HCT116 (cell line): ENCODE measurements around the gene WWOX. TPM values are rescaled to one million over a fixed set of nuclear protein-coding genes. Genes with fewer than 3 reads are reported as not detected.

ENCODE experiments used
- ATAC-seq: fragments of 200-7000 bp; cut with Tn5 transposase; 2 replicates; pipeline ENCODE4 v1.9.1; 2020; ENCODE audit warnings: mild to moderate bottlenecking, moderate library complexity
- BruUV-seq: library from RNA; stranded (reverse); fragments of 400-500 nt; replicated peaks from 2 replicates; lab custom pipeline; 2021; lab: Mats Ljungman, UMichigan
- CTCF ChIA-PET: fragments of 300-600 bp; sonication (Branson Sonifier 250); formaldehyde crosslinking; loops from one replicate; lab custom pipeline; 2021; ENCODE audit warnings: antibody characterized with exemption; lab: Charles Lee
- POLR2A ChIA-PET: fragments of 300-600, 350-600 bp; sonication (Branson Sonifier 250); formaldehyde crosslinking; loops from one replicate; lab custom pipeline; 2021; ENCODE audit warnings: antibody characterized with exemption; lab: Charles Lee
- RAD21 ChIA-PET, 2 experiments: fragments of 300-600 bp; sonication (Branson Sonifier 250); formaldehyde crosslinking; loops; one replicate each; lab custom pipeline; 2023; ENCODE audit warnings: low total read pairs in 2 of 2; ENCODE audit not compliant: uncharacterized antibody in 2 of 2, unreplicated experiment in 2 of 2, low non-redundant PET in 1 of 2; lab: Charles Lee
- DNase-seq: peaks from one replicate; pipeline ENCODE4 v3.0.0-alpha.2; 2010; ENCODE audit warnings: low read depth, low spot score
- H2AFZ ChIP-seq: fragments of 200-600 bp; shearing (Covaris generic), sonication (generic); 2 replicates; pipeline ENCODE4 v1.6.1; 2017; ENCODE audit warnings: low read depth, mixed run types, mixed read lengths, antibody characterized with exemption, low read length; ENCODE audit not compliant: poor library complexity, severe bottlenecking
- H3K27ac ChIP-seq: 2 replicates; pipeline ENCODE4 v1.5.1; 2012; ENCODE audit warnings: low read depth, low read length
- H3K27me3 ChIP-seq: fragments of 200-600 bp; sonication (generic); 2 replicates; pipeline ENCODE4 v1.6.1; 2016; ENCODE audit warnings: mixed run types, low read length, mixed read lengths; ENCODE audit not compliant: insufficient read depth
- H3K36me3 ChIP-seq, 2 experiments: fragments of 200-500 bp in 1 of 2; fragments of 200-600 bp in 1 of 2; sonication (Bioruptor generic) in 1 of 2; sonication (generic) in 1 of 2; 2 replicates each; pipeline versions ENCODE4 v1.5.1 to v1.6.1; 2014 to 2016; ENCODE audit warnings: low read length in 2 of 2, inconsistent platforms in 1 of 2, mixed read lengths in 1 of 2, mixed run types in 1 of 2; ENCODE audit not compliant: insufficient read depth in 2 of 2, control insufficient read depth in 1 of 2
- H3K4me1 ChIP-seq, 2 experiments: fragments of 200-600 bp in 1 of 2; sonication (generic) in 1 of 2; 2 replicates each; pipeline versions ENCODE4 v1.5.1 to v1.6.1; 2012 to 2017; ENCODE audit warnings: low read length in 2 of 2, inconsistent platforms in 1 of 2, mild to moderate bottlenecking in 1 of 2, mixed read lengths in 1 of 2, mixed run types in 1 of 2, moderate library complexity in 1 of 2; ENCODE audit not compliant: insufficient read depth in 2 of 2, control insufficient read depth in 1 of 2
- H3K4me2 ChIP-seq: fragments of 200-600 bp; sonication (generic); 2 replicates; pipeline ENCODE4 v1.6.1; 2017; ENCODE audit warnings: mixed run types, low read length, mixed read lengths
- H3K4me3 ChIP-seq, 2 experiments: fragments of 200-600 bp in 1 of 2; sonication (generic) in 1 of 2; replicated peaks in 1 of 2; 2 replicates each; pipeline ENCODE4 v1.5.1; 2011 to 2016; ENCODE audit warnings: low read length in 2 of 2, control low read depth in 1 of 2, low read depth in 1 of 2, mild to moderate bottlenecking in 1 of 2, mixed read lengths in 1 of 2, mixed run types in 1 of 2
- H3K79me2 ChIP-seq: fragments of 200-600 bp; sonication (generic); 2 replicates; pipeline ENCODE4 v1.6.1; 2017; ENCODE audit warnings: mild to moderate bottlenecking, mixed run types, low read length, moderate library complexity, mixed read lengths; ENCODE audit not compliant: insufficient read depth
- H3K9ac ChIP-seq: fragments of 200-600 bp; sonication (generic); 2 replicates; pipeline ENCODE4 v1.6.1; 2016; ENCODE audit warnings: low read length, mixed read lengths
- H3K9me2 ChIP-seq: fragments of 200-600 bp; sonication (generic), shearing (Covaris generic); 2 replicates; pipeline ENCODE4 v1.6.1; 2017; ENCODE audit warnings: mixed run types, mild to moderate bottlenecking, moderate library complexity; ENCODE audit not compliant: insufficient read depth
- H3K9me3 ChIP-seq, 2 experiments: fragments of 200-500 bp in 1 of 2; fragments of 200-600 bp in 1 of 2; sonication (Bioruptor generic) in 1 of 2; sonication (generic) in 1 of 2; 2 replicates each; pipeline ENCODE4 v1.6.1; 2014 to 2017; ENCODE audit warnings: low read length in 2 of 2, mixed read lengths in 2 of 2, inconsistent platforms in 1 of 2, low read depth in 1 of 2, mild to moderate bottlenecking in 1 of 2, mixed run types in 1 of 2, moderate library complexity in 1 of 2; ENCODE audit not compliant: control insufficient read depth in 1 of 2, insufficient read depth in 1 of 2
- H4K20me1 ChIP-seq: fragments of 200-600 bp; sonication (generic), shearing (Covaris generic); 2 replicates; pipeline ENCODE4 v1.6.1; 2017; ENCODE audit warnings: mixed run types, mild to moderate bottlenecking, moderate library complexity; ENCODE audit not compliant: insufficient read depth
- CBX3 ChIP-seq: IDR thresholded peaks from 2 replicates; pipeline ENCODE4 v1.6.1; 2012; ENCODE audit warnings: low read depth
- CEBPB ChIP-seq: IDR thresholded peaks from 2 replicates; pipeline ENCODE4 v1.6.1; 2012; ENCODE audit warnings: low read depth
- CTCF ChIP-seq, 3 experiments: fragments of 200-600 bp in 1 of 3; sonication (generic) in 1 of 3; IDR thresholded peaks in 2 of 3; conservative IDR thresholded peaks in 1 of 3; 2 replicates each; pipeline ENCODE4 v1.5.1; 2012 to 2017; ENCODE audit warnings: low read depth in 2 of 3, low read length in 2 of 3, antibody characterized with exemption in 1 of 3, borderline replicate concordance in 1 of 3, control low read depth in 1 of 3, mild to moderate bottlenecking in 1 of 3, mixed read lengths in 1 of 3, mixed run types in 1 of 3, moderate library complexity in 1 of 3; ENCODE audit not compliant: insufficient read depth in 1 of 3
- EGR1 ChIP-seq: IDR thresholded peaks from 2 replicates; pipeline ENCODE4 v1.6.1; 2012; ENCODE audit warnings: low read depth
- ELF1 ChIP-seq: IDR thresholded peaks from 2 replicates; pipeline ENCODE4 v1.6.1; 2012; ENCODE audit warnings: low read depth, borderline replicate concordance
- EZH2 ChIP-seq: fragments of 200-600 bp; sonication (generic); IDR thresholded peaks from 2 replicates; pipeline ENCODE4 v1.6.1; 2017; ENCODE audit warnings: antibody characterized with exemption, mixed run types
- EZH2phosphoT487 ChIP-seq: fragments of 200-600 bp; IDR thresholded peaks from 2 replicates; pipeline ENCODE4 v1.6.1; 2018; ENCODE audit warnings: antibody characterized with exemption, borderline replicate concordance
- FOSL1 ChIP-seq: IDR thresholded peaks from 2 replicates; pipeline ENCODE4 v1.6.1; 2012; ENCODE audit warnings: low read depth
- POLR2A ChIP-seq: IDR thresholded peaks from 2 replicates; pipeline ENCODE4 v1.7.0; 2011; ENCODE audit warnings: borderline replicate concordance; ENCODE audit not compliant: insufficient read depth, insufficient read length; ENCODE audit errors: extremely low read depth
- POLR2AphosphoS5 ChIP-seq: IDR thresholded peaks from 2 replicates; pipeline ENCODE4 v1.6.1; 2011; ENCODE audit warnings: mild to moderate bottlenecking, low read depth, low read length, moderate library complexity
- SIN3A ChIP-seq: IDR thresholded peaks from 2 replicates; pipeline ENCODE4 v1.6.1; 2012; ENCODE audit warnings: low read depth
- SP1 ChIP-seq: IDR thresholded peaks from 2 replicates; pipeline ENCODE4 v1.6.1; 2012; ENCODE audit warnings: low read depth
- SRF ChIP-seq: IDR thresholded peaks from 2 replicates; pipeline ENCODE4 v1.6.1; 2012; ENCODE audit warnings: low read depth
- TCF7L2 ChIP-seq: IDR thresholded peaks from 2 replicates; pipeline ENCODE4 v1.7.0; 2011; ENCODE audit warnings: borderline replicate concordance, inconsistent platforms; ENCODE audit not compliant: insufficient read depth, insufficient read length; ENCODE audit errors: extremely low read depth
- YY1 ChIP-seq: IDR thresholded peaks from 2 replicates; pipeline ENCODE4 v1.6.1; 2011; ENCODE audit warnings: low read length, low read depth, moderate library complexity, mild to moderate bottlenecking; ENCODE audit not compliant: insufficient replicate concordance; ENCODE audit errors: extremely low read depth
- ZBTB33 ChIP-seq: IDR thresholded peaks from 2 replicates; pipeline ENCODE4 v1.6.1; 2011; ENCODE audit warnings: mild to moderate bottlenecking, low read length, moderate library complexity; ENCODE audit not compliant: insufficient replicate concordance; ENCODE audit errors: extremely low read depth
- ZFX ChIP-seq: fragments of 450-650 bp; IDR thresholded peaks from 2 replicates; pipeline ENCODE4 v1.6.1; 2017
- ZNF274 ChIP-seq: fragments of 200-500 bp; sonication (Bioruptor generic); IDR thresholded peaks from 2 replicates; pipeline ENCODE4 v1.6.1; 2014; ENCODE audit warnings: mild to moderate bottlenecking, low read depth, low read length, inconsistent platforms
- intact Hi-C: fragments of 100-400 bp; cut with micrococcal nuclease; formaldehyde crosslinking; loops from 2 replicates; pipeline ENCODE4 v1.10.0; 2022
- total RNA-seq: library from RNA; stranded (reverse); gene quantifications from one replicate; pipeline ENCODE4 v1.2.1, GENCODE V29; 2021; ENCODE audit not compliant: unreplicated experiment
- TF ChIP-seq, protein P1 (sequence below): IDR thresholded peaks from 2 replicates; pipeline ENCODE4 v1.6.1; 2012
- TF ChIP-seq, protein P2 (sequence below): IDR thresholded peaks from 2 replicates; pipeline ENCODE4 v1.6.1; 2012

Gene WWOX
- total RNA-seq, 1 experiment from 2014 or later = 13.7 TPM

GRCh38 chr16:78962457-78962929 lies 863.0 kb downstream of the WWOX start:
- Histone ChIP-seq H3K79me2 (no peaks in the 10 kb centered on the region), H3K9me2 (no peaks in the 10 kb centered on the region)
- TF ChIP-seq EGR1 (no peak), ZNF274 (no peak), EZH2 (no peak), CBX3 (no peak), FOSL1 (no peak), TCF7L2 (no peak), YY1 (no peak), CEBPB (no peak), ZFX (no peak), CTCF (IDR thresholded peaks at IDR 0.05 in 2 of 3, conservative IDR thresholded peaks at IDR 0.05 in 1 of 3; ENCODE audit: borderline replicate concordance in 1 of 3, insufficient read depth in 1 of 3, low read depth in 2 of 3, low read length in 2 of 3) (no peak), ZBTB33 (no peak), SIN3A (no peak), POLR2AphosphoS5 (no peak), SRF (no peak), POLR2A (no peak), EZH2phosphoT487 (no peak), SP1 (no peak), ELF1 (no peak)
- TF ChIP-seq, protein P1, sequence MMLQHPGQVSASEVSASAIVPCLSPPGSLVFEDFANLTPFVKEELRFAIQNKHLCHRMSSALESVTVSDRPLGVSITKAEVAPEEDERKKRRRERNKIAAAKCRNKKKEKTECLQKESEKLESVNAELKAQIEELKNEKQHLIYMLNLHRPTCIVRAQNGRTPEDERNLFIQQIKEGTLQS = no peak
- TF ChIP-seq, protein P2, sequence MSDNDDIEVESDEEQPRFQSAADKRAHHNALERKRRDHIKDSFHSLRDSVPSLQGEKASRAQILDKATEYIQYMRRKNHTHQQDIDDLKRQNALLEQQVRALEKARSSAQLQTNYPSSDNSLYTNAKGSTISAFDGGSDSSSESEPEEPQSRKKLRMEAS = no peak
- TF ChIP-seq, all 23 proteins: peak for 0
- no peaks in the 10 kb centered on the region for H4K20me1 ChIP-seq
- H2AFZ ChIP-seq = no peak overlapping the region
- H3K27me3 ChIP-seq = no peaks in the 10 kb centered on the region
- no peak overlapping the region for H3K9ac ChIP-seq
- peaks cover 3 to 8% of the 10 kb centered on the region in 2 experiments; a peak in 2 of 4 replicates for H3K9me3 ChIP-seq
- H3K4me1 ChIP-seq = no peaks in the 10 kb centered on the region
- no peak overlapping the region for H3K27ac ChIP-seq
- no TSS peak for BruUV-seq
- no peak overlapping the region for H3K4me2 ChIP-seq
- DNase-seq (no peak), ATAC-seq (no peak)
- ChIA-PET POLR2A (no interaction called here), CTCF (no interaction called here), RAD21 (no interaction called here)
- intact Hi-C loops = no loop called here
- H3K36me3 ChIP-seq = no peaks in the 10 kb centered on the region
- H3K4me3 ChIP-seq = no peak overlapping the region
